ENCODE data around the gene KIF3B.

DNA sequence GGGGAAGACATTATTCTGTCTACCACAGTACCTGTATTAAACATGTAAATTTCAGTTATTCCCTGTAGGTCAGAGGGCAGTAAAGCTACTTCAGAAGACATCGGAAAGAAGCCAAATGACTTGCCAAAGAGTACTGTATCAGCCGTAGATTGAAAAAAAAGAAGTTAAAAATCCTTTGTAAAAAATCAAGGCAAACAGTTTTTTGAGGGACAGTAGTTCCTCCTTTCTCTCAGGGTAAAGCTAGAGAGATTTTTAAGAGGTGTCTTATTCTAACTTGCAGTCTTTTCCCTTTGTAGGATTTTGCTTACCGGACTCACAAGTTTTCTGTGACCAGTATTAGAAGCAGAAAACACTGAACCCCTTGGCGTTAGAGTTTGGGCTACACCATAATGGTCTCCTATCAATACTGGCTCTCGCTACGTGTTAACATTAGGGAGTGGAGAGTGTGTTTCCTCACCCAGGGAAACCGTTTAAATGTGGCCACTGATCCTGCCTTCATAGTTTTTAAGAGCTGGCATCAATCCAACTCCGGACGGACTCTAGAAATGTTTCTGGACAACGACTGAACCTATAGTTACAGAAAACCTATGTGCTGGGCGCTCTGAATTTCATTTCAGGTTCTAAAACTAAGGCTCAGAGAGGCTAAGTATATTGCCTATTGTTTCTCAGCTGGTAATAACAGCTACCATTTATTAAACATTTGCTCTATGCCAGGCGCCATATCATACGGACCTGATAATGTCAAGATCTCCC lies 79.3 kb downstream of the KIF3B start:
- no peak for TF ChIP-seq POLR2A (IDR thresholded peaks at IDR 0.05)
- no peak for TF ChIP-seq CTCF (IDR thresholded peaks at IDR 0.05)

Data from adrenal gland (tissue), 5 donors.